GM12891 (cell line): Measurements from ENCODE around the gene COL6A1.

Experiments
- DNase-seq: peaks from one replicate; pipeline ENCODE4 v3.0.0; 2011; ENCODE audit warnings: low spot score; ENCODE audit not compliant: insufficient read length
- FAIRE-seq: peaks from 2 replicates; lab custom pipeline; 2011; peaks lifted over from hg19 to GRCh38; lab: Jason Lieb, UNC
- PAX5 ChIP-seq: IDR thresholded peaks from 2 replicates; pipeline ENCODE4 v1.6.1; 2011; ENCODE audit warnings: low read length, moderate library complexity, mild to moderate bottlenecking; ENCODE audit not compliant: insufficient read depth, severe bottlenecking
- POLR2A ChIP-seq: IDR thresholded peaks from 2 replicates; pipeline ENCODE4 v1.6.1; 2011; ENCODE audit warnings: low read depth, low read length, control low read depth
- POLR2AphosphoS5 ChIP-seq: IDR thresholded peaks from 2 replicates; pipeline ENCODE4 v1.6.1; 2011; ENCODE audit warnings: low read depth, low read length, control low read depth
- POU2F2 ChIP-seq: IDR thresholded peaks from 2 replicates; pipeline ENCODE4 v1.6.1; 2011; ENCODE audit warnings: low read depth, mild to moderate bottlenecking, control low read depth, low read length, moderate library complexity
- SPI1 ChIP-seq: IDR thresholded peaks from 2 replicates; pipeline ENCODE4 v1.6.1; 2011; ENCODE audit warnings: low read depth, low read length, control low read depth
- TAF1 ChIP-seq: IDR thresholded peaks from 2 replicates; pipeline ENCODE4 v1.6.1; 2011; ENCODE audit warnings: low read depth, low read length, control low read depth

COL6A1 gene

DNA sequence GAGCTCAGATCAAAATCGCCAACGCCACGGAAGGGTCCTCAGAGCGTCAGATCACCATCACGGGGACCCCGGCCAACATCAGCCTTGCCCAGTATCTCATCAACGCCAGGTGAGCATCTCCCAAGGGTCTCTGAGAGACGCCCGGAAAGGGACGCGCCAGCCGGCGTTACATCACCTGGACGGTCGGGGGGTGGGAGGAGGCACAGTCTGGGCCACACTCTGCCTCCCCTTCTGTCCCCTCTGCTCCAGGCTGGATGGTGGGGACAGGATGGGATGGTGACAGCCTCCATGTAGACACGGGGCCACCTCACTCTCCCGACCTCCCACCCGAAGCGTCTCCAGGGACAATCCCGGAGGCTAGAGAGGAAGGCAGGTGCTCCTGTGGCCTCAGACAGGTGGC is 41.5 kb upstream of the COL6A1 start:
- DNase-seq (no peak), FAIRE-seq (no peak)
- TF ChIP-seq POU2F2 (no peak), SPI1 (no peak), POLR2AphosphoS5 (no peak), POLR2A (no peak), PAX5 (no peak), TAF1 (no peak)

DNA sequence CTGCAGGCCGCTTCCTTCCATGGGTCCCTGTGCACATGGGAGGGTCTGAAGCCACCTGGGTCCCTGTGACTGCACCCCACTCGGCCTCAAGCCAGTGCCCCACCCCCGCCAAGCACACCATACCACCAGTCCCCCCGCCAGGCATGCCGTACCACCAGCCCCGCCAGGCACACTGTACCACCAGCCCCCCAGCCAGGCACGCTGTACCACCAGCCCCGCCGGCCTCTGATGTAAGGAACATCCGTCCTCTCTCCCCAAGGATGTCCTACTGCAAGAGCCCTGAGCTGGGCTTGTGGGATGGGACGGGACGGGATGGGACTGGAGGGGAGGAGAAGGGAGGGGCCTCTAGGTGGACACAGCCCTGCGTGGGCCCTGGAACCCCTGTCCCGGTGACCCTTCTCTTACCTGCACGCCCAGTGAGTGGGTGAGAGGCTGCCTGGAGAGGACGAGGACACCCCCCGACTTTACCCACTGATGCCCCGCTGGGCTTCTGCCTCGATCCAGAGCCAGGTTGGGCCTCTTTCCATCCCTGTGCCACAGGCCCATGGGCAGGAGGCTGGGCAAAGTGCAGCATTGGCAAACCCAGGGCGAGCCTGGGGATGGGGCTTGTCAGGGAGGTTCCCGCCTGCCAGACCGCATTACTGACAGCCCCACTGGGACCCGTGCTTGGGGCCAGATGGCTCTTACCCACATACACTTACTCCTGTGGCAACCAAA is 40.8 kb upstream of the COL6A1 start:
- no peak for TF ChIP-seq POLR2A
- no peak for TF ChIP-seq POU2F2
- TF ChIP-seq TAF1, result no peak
- TF ChIP-seq PAX5, result no peak
- TF ChIP-seq POLR2AphosphoS5, result no peak
- no peak for TF ChIP-seq SPI1
- DNase-seq, result no peak
- no peak for FAIRE-seq

DNA sequence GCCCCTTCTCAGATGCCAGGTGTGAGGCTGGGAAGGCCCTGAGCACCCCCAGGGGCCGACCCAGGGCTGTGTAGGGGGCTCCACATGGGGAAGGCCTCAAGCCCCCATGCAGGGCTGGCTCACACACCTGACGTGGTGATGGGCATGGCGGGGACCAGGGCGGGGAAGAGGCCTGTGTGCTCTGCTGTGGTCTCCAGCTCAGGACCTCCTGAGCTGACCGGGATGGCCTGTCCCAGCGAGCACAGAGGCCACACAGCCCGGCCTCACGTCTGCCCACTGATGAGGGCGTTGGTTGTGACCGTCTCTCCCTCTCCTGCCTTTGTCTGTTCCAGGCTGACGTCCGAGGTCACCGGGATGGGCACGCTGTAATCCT is 40.2 kb upstream of the COL6A1 start:
- FAIRE-seq (no peak), DNase-seq (no peak)
- TF ChIP-seq POLR2A (no peak), POLR2AphosphoS5 (no peak), SPI1 (no peak), PAX5 (no peak), TAF1 (no peak), POU2F2 (no peak)

DNA sequence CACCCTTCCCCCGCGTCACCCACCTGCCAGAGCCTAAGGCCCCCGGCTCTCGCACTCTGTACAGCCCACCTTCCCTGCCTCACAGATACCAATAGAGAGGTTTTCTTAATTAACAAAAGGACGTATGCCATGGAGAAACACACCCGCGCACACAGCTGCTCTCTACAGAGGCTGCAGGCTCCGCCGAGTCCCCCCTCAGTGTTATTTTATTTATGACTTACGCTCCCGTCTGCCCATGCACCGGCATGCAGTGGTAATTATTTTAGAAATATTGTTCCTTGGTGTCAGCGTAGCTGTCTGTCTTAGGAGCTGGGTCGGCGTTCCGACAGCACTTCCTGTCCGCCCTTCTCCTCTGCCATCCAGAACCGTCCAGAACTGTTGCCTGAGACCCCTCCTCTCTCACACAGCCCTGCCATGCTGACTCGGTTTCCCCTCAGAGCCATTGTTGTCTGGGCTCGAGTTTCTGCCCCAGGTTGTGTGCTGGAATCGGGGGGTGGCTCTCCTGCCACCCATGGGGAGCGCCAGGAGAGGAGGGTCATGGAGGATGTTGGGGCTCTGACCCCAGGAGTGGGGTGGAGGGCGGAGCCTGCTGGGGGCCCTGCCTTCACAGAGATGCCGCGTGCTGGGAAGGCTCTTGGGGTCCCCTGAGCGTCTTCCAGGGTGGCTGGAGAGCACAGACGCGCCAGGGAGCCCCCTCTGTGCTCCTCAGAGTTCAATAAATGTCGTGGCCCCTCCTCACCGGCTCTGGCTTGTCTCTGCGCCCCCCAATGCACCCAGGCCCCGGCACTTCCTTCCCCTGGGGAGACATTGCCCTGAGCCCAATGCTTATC is 39.6 kb upstream of the COL6A1 start:
- TF ChIP-seq PAX5 (no peak), POU2F2 (no peak), POLR2A (no peak), SPI1 (no peak), POLR2AphosphoS5 (no peak), TAF1 (no peak)
- no peak for FAIRE-seq
- DNase-seq, result no peak

DNA sequence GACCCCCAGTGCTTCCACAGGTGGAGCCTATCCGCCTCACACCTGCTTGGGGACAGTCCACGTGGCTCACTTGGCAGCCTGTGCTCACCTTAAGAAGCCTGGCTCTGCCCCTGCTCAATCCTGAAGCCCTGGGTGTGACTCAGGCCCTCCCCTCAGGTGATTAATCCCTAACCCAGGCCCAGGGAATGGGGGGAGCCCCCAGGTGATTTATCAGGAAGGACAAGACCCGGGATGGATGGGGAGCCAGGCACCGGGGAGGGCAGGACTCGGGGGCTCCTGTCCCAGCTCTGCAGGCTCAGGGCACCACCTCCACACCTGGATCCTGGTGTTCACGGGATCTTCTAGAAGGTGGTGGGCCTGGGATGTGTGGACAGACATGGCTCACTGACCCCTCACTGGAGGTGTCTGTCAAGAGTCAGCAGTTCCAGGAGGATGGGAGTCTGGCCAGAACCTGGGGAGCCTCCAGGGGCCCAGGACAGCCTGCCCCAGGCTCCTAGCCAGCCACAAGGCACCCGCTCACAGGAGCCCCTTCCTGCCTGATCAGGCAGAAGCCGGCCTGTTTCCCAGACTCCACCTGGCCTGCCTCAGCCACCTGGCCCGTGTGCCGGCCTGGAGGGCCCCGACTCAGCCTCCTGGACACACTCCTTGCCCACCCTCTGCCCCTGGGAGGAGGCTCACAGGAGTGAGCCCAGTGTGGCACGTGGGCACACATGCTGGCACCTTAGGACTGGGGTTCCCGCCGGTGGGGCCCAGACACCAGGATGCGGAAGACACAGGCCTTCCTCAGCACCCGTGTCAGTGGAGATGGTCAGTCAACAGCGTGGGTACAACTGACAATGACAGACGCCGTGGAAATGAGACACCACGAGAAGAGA is 38.6 kb upstream of the COL6A1 start:
- TF ChIP-seq TAF1 (no peak), POLR2AphosphoS5 (no peak), PAX5 (no peak), POU2F2 (no peak), SPI1 (no peak), POLR2A (no peak)
- DNase-seq, result no peak
- FAIRE-seq, result no peak

DNA sequence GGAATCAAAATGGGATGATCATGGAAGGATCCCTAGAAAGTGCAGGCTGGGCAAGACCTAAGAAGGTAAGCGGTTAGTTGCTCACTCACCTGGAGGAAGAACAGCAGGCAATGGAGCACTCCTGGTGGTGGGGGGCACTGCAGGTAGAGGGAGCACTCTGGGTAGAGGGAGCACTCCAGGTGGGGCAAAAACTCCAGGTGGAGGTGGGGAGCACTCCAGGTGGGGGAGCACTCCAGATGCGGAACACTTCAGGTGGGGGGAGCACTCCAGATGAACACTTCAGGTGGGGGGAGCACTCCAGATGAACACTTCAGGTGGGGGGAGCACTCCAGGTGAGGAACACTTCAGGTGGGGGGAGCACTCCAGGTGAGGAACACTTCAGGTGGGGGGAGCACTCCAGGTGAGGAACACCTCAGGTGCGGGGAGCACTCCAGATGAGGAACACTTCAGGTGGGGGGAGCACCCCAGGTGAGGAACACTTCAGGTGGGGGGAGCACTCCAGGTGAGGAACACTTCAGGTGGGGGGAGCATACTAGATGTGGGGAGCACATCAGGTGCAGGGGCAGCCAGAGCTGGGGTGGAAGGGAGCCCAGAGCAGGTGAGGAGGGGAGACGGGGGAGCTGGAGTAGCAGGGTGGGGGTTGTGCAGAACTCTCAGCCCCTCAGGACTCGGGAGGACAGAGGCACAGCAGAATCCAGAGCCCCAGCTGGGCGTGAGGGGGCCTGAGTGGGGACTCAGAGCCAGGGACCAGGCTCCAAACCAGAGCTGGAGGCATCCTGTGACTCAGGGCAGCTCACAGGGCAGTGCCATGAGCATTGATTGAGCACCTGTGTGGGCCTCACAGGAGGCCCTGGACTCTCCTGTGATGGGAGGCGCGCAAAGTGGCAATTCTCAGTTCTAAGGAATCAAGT is 37.7 kb upstream of the COL6A1 start:
- DNase-seq (no peak), FAIRE-seq (no peak)
- no peak for TF ChIP-seq PAX5
- no peak for TF ChIP-seq TAF1
- no peak for TF ChIP-seq POLR2A

DNA sequence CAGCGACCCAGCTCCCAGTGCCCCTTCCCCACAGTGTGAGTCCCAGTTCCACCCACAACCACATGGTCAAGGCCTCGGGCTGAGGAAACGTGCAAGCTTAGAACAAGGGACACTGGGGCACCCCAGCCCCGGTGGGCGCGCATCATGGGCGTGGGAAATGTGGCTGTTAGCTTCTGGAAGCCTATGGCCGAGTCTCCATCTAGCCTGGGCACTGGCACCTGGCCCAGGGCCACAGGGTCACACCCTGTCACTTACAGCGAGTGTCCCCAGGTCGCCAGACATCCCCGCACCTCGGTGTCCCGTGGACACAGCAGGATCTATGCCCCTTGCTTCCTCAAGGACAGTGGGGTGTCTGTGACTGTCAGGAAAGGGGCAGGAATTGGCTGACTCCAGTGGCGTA is 37.0 kb upstream of the COL6A1 start:
- DNase-seq, result no peak
- FAIRE-seq, result no peak
- TF ChIP-seq POLR2AphosphoS5 (no peak), POLR2A (no peak), POU2F2 (no peak), SPI1 (no peak), PAX5 (no peak), TAF1 (no peak)

DNA sequence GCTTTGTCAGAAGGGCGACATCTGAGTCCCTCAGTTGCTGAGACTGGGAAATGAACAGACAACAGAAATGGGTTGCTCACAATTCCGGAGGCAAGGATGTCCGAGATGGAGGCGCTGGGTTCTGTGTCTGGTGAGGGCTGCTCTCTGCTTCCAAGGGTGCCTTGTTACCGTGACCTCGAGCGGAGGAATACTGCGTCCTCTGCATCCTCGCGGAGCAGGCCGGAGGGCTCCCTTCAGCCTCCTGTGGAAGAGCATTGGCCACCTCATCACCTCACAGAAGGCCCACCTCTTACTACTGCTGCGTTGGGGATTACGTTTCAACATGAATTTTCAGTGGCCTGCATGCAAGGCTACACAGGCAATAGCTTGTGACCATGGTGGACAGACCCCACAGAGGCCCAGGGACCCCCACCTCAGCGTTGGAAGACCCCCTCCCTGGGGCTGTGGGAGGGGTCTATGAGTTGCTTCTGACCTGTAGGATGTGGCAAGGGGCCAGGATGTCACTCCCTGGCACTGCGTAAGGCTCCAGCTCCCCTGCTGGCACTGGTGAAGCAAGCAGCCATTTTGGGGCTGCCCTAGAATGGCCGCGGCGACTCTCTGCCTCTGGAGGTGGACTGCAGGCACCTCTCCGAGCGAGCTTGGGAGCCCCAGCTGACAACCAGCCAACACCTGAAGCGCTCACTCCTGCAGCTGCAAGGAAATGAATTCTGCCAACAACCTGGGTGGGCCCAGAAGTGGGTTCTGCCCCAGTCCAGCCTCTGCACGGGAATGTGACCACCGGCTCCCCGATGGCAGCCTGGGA is 36.3 kb upstream of the COL6A1 start:
- no peak for FAIRE-seq
- DNase-seq, result no peak
- TF ChIP-seq PAX5 (no peak), POLR2AphosphoS5 (no peak), TAF1 (no peak), POLR2A (no peak), SPI1 (no peak), POU2F2 (no peak)

DNA sequence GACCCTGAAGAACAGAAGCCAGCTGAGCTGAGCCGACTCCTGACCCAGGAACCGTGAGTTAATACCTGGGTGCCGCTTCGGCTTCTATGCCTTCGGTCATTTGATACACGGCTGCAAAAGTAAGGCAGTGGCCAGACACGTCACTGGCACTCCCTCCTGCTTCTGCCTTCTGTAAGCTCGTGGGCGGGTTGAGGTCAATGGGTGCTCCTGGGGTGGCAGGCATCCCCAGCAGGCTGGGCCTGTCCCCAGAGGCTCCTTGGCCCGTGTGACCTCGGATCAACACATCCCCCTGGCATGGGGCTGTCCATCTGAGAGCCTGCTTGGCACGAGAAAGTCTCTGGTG is 35.7 kb upstream of the COL6A1 start:
- TF ChIP-seq POLR2A, result no peak
- no peak for TF ChIP-seq TAF1
- no peak for TF ChIP-seq PAX5
- no peak for TF ChIP-seq POU2F2
- TF ChIP-seq POLR2AphosphoS5, result no peak
- no peak for TF ChIP-seq SPI1
- FAIRE-seq (no peak), DNase-seq (no peak)
